Left kidney (tissue), 2 donors: ENCODE results near the gene LRMDA. TPM values are rescaled to one million over a fixed set of nuclear protein-coding genes. Genes with fewer than 3 reads are reported as not detected.
"Not testable (repeated sequence)": the region's sequence is repeated elsewhere in the genome, so short reads cannot be mapped to it uniquely, and the experiment has no call there.

Experiments used
- DNase-seq: peaks from one replicate; pipeline ENCODE4 v3.0.0-alpha.2; 2013
- polyA plus RNA-seq: library from polyadenylated mRNA; unstranded; fragments of 120-200 nt; gene quantifications from one replicate; pipeline ENCODE4 v1.2.1, GENCODE V29; 2013; ENCODE audit not compliant: insufficient read length

LRMDA gene
- polyA plus RNA-seq, 1 donor, result 18.0 TPM

DNA sequence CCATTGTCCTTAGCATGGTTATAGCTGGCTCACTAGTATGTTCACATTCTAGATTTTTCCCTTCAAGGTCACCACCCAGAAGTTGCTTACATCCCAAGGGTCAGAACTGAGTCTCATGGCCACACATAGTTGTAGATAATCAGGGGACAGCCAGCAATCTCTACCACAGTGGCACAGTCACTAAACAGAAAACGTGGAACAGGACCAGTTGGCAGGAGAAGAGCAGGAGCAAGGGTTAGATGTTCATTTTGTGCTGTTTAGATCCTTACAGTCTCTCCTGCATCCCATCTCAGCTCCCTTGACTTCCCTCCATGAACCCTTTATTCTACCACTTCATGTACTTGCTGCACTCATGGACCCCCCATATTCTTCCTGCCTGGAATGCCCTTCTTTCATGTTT is 73.9 kb downstream of the LRMDA start:
- no peak for DNase-seq

DNA sequence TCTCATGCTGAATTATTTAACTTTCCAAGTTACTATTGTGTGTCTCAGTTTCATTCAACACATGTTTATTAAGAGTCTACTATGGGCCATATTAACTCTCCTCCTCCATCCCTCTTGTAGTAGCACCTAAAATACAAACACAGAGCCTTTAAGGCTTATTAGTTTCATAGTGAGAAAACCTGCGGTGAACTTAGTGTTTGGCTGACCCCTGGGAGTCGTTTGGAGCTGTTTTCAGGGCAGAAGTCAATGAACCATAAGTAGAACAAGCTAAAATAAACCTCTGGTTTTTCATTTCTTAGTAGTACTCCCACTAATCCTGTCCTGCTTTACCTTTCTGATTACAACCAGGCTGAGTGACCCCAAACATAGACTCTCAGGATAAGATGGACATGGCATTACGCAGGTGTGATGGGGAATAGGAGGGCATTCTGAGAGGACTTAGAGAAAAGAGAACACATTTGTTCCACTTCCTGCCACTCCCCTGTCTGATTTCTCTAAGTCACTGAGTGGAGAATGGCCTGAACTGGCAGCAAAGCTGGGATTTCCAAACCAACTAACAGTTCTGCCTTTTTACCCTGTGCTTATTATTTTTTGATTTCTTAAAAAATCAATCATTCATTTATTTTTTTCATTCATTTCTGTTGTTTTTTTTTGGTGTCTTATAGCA is 74.5 kb downstream of the LRMDA start:
- DNase-seq, result no peak

DNA sequence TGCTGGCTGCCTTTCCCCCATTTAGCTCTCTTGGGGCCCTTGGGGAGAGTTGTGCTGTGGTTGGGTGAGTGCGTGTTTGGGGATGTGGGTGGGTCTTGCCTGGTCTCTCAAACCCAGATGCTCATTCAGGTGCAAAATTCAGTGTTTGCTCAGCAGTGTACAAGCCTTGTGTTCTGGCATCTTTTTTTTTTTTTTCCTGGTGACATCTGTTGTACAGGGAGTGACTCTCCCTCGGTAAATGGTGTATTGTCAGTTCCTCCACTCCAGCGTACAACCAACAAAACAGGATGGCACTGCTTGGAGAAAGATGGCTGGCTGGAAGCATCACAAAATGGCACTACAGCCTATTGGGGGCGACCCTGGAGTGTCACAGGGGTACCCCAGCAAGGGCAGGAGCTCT is 75.5 kb downstream of the LRMDA start:
- DNase-seq, result no peak

DNA sequence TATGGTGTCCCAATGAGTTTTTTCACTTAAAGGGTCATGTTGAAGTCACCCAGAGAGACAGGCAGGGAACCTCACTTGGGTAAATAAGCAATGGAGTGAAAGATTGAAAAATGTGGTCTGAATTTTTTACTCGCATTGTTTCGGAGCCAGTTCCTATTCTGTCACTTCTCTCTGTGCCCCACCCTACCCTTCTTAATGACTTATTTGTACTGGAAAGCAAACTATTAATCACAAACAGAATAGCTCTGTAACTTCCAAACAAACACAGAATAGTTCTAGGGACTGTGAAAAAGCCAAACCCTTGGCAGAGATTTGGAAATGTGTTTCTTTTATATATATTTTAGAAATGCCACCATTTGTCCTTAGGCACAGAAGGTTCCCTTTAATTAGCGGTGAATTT is 76.0 kb downstream of the LRMDA start:
- DNase-seq, result no peak

DNA sequence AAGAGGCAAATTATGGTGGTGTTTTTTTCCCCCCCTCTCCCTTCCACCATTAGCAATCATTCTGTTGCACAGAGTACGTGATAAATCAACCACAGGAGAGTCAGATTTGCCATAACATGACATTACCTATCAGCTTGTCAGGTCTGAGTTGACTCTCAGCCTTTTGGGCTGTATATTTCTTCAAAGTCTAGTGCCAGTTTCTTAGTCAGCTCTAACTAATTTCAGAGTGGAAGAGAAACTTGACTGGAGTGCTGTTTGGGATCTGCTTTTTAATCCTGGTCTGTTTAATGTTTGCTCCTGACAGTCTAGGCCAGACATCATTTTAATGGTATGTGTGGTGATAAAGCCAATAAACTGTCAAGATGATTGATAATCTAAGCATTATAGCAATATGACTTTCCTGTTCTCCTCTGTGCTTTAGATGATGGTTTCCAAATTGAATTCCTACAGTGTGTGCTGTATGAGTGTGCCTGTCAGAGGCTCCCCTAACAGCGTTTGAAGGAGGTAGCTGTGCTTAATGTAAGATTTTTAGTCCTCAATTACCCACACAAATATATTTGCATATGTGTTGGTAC is 76.9 kb downstream of the LRMDA start:
- peak; percentile 20 for DNase-seq

DNA sequence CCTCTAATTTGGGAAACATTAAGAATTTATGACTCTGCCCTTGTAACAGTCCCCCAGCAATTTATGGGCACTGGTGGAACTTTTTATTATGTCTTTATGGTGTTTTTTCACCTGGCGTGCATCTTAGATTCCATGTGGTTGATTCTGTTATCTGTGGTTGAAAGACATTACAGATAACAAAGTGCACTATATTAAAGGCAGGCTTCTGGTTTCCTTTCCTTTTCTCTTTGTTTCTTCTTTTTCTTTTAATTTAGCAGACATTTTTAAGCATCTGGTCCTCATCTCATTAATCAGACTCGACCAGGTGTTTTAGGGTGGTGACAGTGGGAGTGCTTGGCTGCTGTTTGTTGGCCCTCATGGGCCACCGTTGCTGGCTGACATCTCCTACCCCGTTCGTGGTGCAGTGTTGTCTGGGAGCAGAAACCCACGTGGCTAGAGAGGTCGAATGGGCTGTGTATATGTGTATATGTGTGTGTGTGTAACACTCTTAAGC is 77.4 kb downstream of the LRMDA start:
- no peak for DNase-seq

DNA sequence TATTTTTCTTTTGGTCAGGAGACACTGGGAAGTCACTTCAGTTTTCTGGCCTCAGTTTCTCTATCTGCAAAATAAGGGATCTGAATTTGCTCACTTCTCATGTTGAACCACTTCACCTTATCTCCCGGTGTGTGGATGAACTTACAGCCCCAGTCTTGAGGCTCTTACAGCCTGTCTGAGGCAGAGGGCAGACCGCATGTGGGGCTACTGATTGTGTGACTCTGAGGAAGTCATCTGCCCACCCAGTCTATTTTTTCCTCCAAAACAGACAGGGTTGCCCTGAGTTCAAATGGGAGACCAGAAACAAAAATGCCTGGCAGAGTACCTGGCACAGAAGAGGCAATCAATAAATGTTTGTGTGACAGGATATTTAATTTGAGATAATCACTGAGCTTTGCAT is 78.3 kb downstream of the LRMDA start:
- no peak for DNase-seq

DNA sequence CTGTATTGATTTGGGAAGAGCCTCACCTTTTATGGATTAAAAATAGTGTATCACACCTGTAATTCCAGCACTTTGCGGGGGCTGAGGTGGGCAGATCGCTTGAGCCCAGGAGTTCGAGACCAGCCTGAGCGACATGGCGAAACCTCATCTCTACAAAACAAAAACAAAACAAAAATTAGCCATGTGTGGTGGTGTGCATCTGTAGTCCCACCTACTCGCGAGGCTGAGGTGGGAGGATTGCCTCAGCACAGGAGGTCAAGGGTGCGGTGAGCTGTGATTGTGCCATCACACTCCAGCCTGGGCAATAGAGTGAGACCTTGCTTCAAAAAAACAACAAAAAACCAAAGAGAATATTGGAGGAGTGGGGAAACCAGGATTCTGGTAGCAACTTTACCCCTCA is 79.6 kb downstream of the LRMDA start:
- DNase-seq, result no peak

DNA sequence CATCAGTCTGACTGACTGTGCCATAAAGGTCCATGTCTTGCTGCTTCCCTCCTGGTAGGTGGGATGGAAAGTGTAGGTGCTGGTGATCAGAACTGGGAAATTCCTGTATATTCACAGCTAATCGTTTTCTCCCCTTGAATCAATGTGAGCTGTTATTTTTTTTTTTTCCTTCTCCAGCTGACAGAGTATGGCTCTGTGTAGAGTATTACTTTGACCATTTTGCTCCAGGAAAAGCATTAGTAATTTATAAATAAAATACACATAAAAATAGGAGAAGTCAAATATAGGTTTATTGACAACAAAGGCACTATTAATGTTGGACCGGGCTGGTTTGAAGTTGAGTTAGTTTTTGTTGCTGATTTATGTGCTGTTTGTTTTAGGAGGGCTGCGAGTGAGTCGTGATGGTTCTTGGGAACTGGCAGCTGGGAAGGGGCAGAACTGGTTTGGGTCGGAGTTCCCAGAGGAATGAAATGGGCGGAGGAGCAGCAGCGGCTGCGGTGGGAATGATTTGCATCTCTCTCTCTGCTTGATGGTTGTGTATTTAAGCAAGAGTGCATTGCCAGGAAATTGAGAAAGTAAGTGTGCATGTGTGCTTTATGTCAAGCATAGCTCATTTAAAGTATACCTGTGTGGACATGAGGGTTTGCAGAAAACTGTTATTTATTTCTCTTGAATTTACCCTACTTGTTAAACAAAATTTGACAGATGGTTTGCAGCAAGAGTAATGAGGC is 80.9 kb downstream of the LRMDA start:
- peak; percentile 32 for DNase-seq

DNA sequence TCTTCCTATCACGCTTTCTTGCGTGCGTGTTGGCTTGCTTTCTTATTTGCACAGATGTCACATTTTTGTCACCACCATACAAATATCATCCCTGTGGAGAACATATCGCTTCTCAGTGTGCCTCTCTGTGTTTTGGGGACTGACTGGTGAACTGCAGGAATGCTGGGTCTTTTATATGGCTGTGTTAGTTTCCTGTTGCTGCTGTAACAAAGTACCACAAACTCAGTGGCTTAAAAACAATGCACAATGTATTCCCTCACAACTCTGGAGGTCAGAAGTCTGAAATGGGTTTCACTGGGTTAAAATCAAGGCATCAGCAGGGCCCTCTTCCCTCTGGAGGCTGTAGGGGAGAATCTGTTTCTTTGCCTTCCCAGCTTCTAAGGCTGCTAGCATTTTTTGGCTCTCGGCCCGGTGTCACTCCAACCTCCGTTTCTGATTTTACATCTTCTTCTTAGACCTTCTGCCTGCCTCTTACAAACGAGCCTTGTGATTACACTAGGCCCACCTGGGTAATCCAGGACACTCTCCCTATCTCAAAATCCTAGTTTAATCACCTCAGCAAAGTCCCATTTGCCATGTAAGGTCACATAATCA is 82.0 kb downstream of the LRMDA start:
- no peak for DNase-seq

DNA sequence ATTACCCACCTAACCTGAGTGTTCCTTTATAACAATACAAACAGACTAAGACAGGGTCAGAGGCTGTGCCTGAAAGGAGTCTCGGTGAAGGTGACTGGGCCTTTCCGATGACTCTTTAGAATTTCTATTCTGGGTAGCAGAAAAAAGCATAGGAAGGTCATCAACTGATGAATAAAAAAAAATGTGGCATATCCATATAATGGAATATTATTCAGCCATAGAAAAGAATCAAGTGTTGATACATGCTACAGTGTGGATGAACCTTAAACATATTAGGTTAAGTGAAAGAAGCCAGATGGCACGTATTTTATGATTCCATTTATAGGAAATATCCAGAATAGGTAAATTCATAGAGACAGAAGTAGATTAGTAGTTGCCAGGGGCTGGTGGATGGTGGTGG is 83.4 kb downstream of the LRMDA start:
- no peak for DNase-seq

DNA sequence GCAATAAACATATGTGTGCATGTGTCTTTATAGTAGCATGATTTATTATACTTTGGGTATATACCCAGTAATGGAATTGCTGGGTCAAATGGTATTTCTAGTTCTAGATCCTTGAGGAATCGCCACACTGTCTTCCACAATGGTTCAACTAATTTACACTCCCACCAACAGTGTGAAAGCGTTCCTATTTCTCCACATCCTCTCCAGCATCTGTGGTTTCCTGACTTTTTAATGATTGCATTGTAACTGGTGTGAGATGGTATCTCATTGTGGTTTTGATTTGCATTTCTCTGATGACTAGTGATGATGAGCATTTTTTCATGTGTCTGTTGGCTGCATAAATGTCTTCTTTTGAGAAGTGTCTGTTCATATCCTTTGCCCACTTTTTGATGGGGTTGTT is 84.7 kb downstream of the LRMDA start:
- DNase-seq, result not testable (repeated sequence)

DNA sequence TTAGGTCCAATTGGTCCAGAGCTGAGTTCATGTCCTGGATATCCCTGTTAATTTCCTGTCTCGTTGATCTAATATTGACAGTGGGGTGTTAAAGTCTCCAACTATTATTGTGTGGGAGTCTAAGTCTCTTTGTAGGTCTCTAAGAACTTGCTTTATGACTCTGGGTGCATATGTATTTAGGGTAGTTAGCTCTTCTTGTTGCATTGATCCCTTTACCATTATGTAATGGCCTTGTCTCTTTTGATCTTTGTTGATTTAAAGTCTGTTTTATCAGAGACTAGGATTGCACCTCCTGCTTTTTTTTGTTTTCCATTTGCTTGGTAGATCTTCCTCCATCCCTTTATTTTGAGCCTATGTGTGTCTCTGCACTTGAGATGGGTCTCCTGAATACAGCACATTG is 87.8 kb downstream of the LRMDA start:
- not testable (repeated sequence) for DNase-seq

DNA sequence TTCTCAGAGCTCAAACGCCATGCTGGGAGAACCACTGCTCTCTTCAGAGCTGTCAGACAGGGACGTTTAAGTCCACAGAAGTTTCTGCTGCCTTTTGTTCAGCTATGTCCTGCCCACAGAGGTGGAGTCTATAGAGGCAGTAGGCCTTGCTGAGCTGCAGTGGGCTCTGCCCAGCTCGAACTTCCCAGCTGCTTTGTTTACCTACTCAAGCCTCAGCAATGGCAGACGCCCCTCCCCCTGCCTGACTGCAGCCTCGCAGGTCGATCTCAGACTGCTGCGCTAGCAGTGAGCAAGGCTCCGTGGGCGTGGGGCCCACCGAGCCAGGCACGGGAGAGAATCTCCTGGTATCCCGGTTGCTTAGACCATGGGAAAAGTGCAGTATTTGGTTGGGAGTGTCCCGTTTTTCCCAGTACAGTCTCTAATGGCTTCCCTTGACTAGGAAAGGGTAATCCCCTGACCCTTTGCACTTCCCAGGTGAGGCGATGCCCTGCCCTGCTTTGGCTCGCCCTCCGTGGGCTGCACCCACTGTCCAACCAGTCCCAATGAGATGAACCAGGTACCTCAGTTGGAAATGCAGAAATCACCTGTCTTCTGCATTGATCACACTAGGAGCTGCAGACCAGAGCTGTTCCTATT is 89.9 kb downstream of the LRMDA start:
- not testable (repeated sequence) for DNase-seq

DNA sequence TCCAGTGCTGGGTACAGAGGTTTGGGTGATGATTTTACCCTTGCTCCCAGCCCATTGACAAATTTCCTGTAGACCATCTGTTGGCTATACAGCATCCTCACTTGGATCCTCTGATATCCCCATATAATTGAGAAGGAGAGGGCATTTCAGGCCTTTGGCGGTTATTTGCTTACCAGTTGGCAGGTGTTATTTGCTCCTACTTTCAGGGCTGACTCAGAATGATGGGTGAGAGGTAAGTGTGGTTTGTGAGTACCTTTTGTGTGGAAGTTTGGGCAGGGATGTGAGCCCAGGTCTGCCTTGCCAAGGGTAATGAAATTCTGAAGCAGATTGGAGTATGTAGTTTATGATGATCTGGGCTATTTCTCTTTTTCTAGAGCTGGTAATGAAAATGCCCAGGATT is 93.6 kb downstream of the LRMDA start:
- DNase-seq, result no peak

DNA sequence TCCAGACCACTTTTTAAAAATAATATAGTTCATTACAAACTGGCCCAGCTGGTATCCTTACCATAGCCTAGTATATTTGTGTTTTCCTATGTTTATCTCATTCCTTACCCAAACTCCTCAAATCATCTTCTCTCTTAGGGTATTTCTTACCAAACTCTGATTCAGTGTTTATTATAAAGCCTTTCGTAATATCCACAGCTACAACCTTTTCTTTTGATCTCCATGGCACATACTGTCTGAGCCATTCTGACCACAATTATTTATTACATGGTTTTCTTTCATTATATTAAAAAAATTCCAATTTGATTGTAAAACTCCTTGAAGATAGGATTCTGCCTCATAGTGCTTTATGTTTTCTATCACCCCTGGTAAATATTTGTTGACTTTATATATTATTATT is 94.2 kb downstream of the LRMDA start:
- DNase-seq, result no peak

DNA sequence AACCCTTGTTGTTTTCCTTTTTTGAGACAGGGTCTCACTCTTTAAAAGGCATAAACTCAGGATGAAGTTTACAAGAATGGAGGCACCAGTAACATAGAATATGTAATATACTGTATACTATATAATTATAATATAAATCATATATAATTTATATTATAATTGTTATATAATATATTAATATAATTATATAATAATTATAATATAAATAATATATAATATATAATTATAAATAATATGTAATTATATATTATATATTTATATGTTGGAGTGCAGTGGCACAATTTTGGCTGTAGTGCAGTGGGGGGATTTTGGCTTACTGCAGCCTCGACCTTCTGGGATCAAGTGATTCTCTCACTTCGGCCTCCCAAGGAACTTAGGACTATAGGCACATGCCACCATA is 96.1 kb downstream of the LRMDA start:
- no peak for DNase-seq

DNA sequence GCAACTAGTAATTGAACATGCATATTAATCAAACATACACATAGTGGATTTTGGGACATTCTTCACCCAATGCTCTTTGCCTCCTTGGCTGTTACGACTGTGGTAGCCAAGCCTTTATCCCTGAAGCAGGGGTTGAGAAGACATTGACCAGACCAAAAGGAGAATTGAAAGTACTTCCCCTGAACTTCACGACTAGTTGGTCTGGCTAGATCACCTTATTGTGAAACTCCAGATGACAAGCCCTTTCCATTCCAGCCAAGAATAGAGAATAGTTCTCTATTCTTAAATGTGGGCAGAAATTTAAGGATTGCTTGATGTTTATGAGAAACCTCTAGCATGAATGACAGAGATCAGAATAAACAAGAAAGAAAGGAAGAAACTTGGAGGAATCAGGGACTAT is 97.0 kb downstream of the LRMDA start:
- no peak for DNase-seq

DNA sequence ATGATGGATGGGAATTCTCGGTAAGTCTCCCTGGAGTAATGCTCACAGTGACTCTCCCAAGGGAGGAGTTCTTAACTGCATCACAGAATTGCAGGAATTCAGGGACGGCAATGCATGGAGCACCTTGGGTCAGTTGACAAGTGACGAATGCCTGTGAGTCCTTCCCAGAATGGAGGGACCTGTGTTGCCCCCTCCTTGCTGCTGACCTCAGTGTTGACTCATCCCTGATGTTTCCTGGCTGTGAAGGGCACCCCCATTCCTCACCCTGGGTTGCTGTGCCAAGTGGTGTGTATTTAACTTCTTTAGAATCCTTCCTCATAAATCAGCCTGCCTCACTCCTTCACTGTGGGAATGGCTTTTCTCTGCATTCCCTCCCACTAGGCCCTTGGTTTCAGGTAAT is 98.9 kb downstream of the LRMDA start:
- peak; percentile 59 for DNase-seq

DNA sequence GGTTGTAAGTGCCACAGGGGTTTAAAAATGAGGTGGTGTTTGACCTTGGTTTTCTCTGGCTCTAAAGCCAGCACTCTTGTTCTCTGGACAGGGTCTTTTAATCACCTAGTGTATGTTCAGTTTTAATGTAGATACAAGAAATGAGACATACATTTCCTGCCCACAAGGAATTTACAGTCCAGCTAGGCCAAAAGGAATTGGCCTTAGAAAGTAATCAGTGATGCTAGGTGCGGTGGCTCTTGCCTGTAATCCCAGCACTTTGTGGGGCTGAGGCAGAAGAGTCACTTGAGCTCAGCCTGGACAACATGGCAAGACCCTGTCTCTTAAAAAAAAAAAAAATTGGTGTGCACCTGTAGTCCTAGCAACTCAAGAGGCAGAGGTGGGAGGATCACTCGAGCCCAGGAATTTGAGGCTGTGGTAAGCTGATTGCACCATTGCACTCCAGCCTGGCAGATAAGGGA is 100.2 kb downstream of the LRMDA start:
- no peak for DNase-seq

DNA sequence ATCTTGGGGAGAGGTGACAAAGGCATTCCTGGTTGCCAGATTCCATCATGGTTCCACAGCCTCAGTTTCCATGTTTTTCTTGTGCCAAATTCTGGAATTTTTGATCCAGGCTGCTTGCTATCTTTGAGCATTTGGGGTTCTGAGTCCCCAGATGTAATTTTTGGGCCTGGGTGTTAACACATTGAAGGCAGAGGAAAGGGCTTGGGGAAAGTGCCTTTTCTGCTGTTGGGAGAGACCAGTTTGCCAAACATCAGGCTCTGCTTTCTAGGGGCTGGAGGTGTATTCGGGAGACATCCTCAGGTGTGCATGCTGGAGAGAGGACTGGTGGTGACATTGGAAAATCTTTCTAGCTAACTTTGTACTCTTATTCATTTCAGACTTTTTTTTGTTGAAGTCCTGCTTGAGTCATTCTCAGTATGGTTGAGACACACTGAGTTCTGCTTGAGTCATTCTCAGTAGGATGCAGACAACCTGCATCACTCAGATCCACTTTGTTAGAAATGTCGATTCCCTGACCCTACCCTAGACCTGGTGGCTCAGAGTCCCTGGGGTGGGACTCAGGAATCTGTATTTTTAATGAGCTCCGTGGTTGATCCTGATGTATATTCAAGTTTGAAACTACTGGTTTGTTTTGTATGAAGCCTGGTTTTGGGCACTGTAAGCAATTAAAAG is 101.0 kb downstream of the LRMDA start:
- no peak for DNase-seq

DNA sequence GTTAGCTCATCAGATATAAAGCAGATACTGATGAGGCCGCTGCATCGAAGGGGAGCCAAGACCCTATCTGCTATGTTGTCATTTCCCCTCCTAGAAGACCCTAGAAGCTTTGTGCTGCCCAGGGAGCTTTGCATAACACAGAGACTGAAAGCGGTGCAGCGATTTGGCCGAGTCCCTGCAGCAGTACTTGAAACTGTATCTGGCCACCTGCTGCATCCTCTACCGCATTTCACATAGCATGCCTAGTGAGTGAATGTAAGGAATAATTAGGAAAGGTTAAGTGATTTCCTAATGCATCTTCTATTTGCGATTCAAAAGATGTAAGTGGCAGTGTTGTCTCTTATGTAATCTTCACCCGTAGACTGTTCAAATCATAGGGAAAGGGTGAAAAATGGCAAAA is 106.7 kb downstream of the LRMDA start:
- DNase-seq, result no peak
